Pancreas (tissue), 10 donors: ENCODE measurements around the gene ADAM19. TPM values are rescaled to one million over a fixed set of nuclear protein-coding genes. Genes with fewer than 3 reads are reported as not detected.

Experiments used
- ATAC-seq, 4 donors: fragments of 200-7000 bp; cut with Tn5 transposase; one replicate each; pipeline versions ENCODE4 v1.8.0 to v1.9.1; 2020; ENCODE audit warnings: mild to moderate bottlenecking in 4 of 4, moderate library complexity in 4 of 4
- DNase-seq, 6 donors: peaks; one replicate each; pipeline ENCODE4 v3.0.0-alpha.2; 2020
- FAIRE-seq: peaks from 2 replicates; lab custom pipeline; 2012; peaks lifted over from hg19 to GRCh38; lab: Jason Lieb, UNC
- H3K27ac ChIP-seq, 4 donors: fragments of 200-600 bp; sonication (generic); 1 replicate in 3 of 4; 2 replicates in 1 of 4; pipeline versions ENCODE4 v1.5.0 to v1.8.0; 2020
- H3K27me3 ChIP-seq, 4 donors: fragments of 200-600 bp; one replicate each; pipeline ENCODE4 v1.8.0; 2021
- H3K36me3 ChIP-seq, 3 donors: fragments of 200-600 bp; sonication (generic) in 1 of 3; one replicate each; pipeline versions ENCODE4 v1.5.0 to v1.8.0; 2020 to 2021
- H3K4me1 ChIP-seq, 3 donors: fragments of 200-600 bp; one replicate each; pipeline ENCODE4 v1.8.0; 2021
- H3K4me3 ChIP-seq, 4 donors: fragments of 200-600 bp; sonication (generic) in 2 of 4; one replicate each; pipeline versions ENCODE4 v1.5.0 to v1.8.0; 2020 to 2021
- H3K9me3 ChIP-seq, 4 donors: fragments of 200-600 bp; one replicate each; pipeline ENCODE4 v1.8.0; 2021
- CTCF ChIP-seq, 4 donors: fragments of 200-600 bp; sonication (generic) in 3 of 4; IDR thresholded peaks; one replicate each; pipeline versions ENCODE4 v1.5.0 to v1.8.0; 2021; ENCODE audit warnings: antibody characterized with exemption in 4 of 4
- WGBS, 2 donors: extraction: QIAGEN DNeasy Blood & Tissue Kit; methylation state at CpG; one replicate each; pipeline ENCODE4 v1.1.7; 2013; 5-methylcytosine and 5-hydroxymethylcytosine counted together
- intact Hi-C, 3 donors: fragments of 100-400 bp; cut with DNase I; formaldehyde crosslinking; loops; one replicate each; pipeline versions ENCODE4 v1.11.1 to v1.14.2; 2022
- polyA plus RNA-seq, 2 donors: library from polyadenylated mRNA; stranded (reverse); fragments of 200-250 nt; gene quantifications; one replicate each; pipeline ENCODE4 v1.2.3, GENCODE V29; 2013
- total RNA-seq, 6 donors: library from RNA; stranded (reverse); fragmentation: NEBNext Ultra II Directional in 4 of 6; extraction: Animal tissue kit (Norgen Biotek cat#: 25700) in 4 of 6; gene quantifications; one replicate each; pipeline versions ENCODE4 v1.2.1 to v1.2.4, GENCODE V29; 2021 to 2023
- donor health status: healthy with polysubstance abuse.
- donor health status: DM: no; HTN: no; CAD: no; lungs with moderate emphysema.
- donor health status: DM: no; HTN: no; CAD: no.
- donor health status: control.
- donor health status: control.
- donor health status: Bipolar disorder and iron deficiency.
- donor health status: DM: yes; HTN: yes; CAD: no.
- donor health status: DM: no; HTN: no; CAD: no.
- donor health status: DM: no; HTN: no; CAD: no.
- donor health status: DM: yes; HTN: yes; CAD: no.

ADAM19 gene
- total and polyA plus RNA-seq, 8 donors, result 0.38 to 3.0 (median 0.69) TPM

- H3K9me3 ChIP-seq, result no peaks in the 10 kb centered on the region
- peaks cover 0 to 5% (median 4%) of the 10 kb centered on the region in 3 donors for H3K4me1 ChIP-seq
- ATAC-seq (peak in 3 of 4 donors; percentile 36 to 41 (median 38)), FAIRE-seq (no peak), DNase-seq (peak in 2 of 6 donors; percentile 59 to 74)
- intact Hi-C loops, result no loop called here
- H3K27me3 ChIP-seq, result peaks cover 0 to 4% (median 0%) of the 10 kb centered on the region in 4 donors
- no peak within 1 kb of the TSS for H3K27ac ChIP-seq
- 5% methylated on average over 48 to 54 of the region's 54 CpGs for WGBS, 2 donors
- H3K4me3 ChIP-seq, result peak within 1 kb of the TSS in 2 of 4 donors; percentile 17 to 41
- no peaks in the 10 kb centered on the region for H3K36me3 ChIP-seq
- no peak for TF ChIP-seq CTCF (IDR thresholded peaks at IDR 0.05)
Observed at GRCh38 chr5:157459715-157460599, 115.6 kb downstream of the ADAM19 start, which contains the start of gene NIPAL4. Gene NIPAL4, plus strand, starts transcription at chr5:157460213. Its CDS starts 108 bp downstream, at chr5:157460321.

GRCh38 chr5:157458835-157459234 lies 116.7 kb downstream of the ADAM19 start:
- no peak for DNase-seq
- intact Hi-C loops, result no loop called here
- no peak for TF ChIP-seq CTCF (IDR thresholded peaks at IDR 0.05)

GRCh38 chr5:157457391-157457790 lies 118.2 kb downstream of the ADAM19 start:
- FAIRE-seq (no peak), DNase-seq (no peak), ATAC-seq (no peak)

More at GRCh38 chr5:157458835-157459234, 116.7 kb downstream of the ADAM19 start:
- ATAC-seq (no peak), FAIRE-seq (no peak)
- peaks cover 0 to 4% (median 0%) of the 10 kb centered on the region in 4 donors for H3K27me3 ChIP-seq
- no peaks in the 10 kb centered on the region for H3K9me3 ChIP-seq
- no peak overlapping the region for H3K4me3 ChIP-seq
- whole genome bisulfite sequencing, 2 donors, result 64 to 72% methylated on average over 5 of the region's 5 CpGs
- no peak overlapping the region for H3K27ac ChIP-seq
- no peaks in the 10 kb centered on the region for H3K36me3 ChIP-seq
- H3K4me1 ChIP-seq, result peaks cover 0 to 5% (median 4%) of the 10 kb centered on the region in 3 donors

GRCh38 chr5:157456301-157456700 lies 119.3 kb downstream of the ADAM19 start:
- no peak for TF ChIP-seq CTCF (IDR thresholded peaks at IDR 0.05)
- DNase-seq (no peak), ATAC-seq (no peak), FAIRE-seq (no peak)
- Histone ChIP-seq H3K27ac (no peak overlapping the region), H3K27me3 (peaks cover 0 to 4% (median 0%) of the 10 kb centered on the region in 4 donors), H3K36me3 (no peaks in the 10 kb centered on the region), H3K4me3 (no peak overlapping the region), H3K4me1 (peaks cover 0 to 5% (median 4%) of the 10 kb centered on the region in 3 donors), H3K9me3 (no peaks in the 10 kb centered on the region)
- WGBS, 2 donors, result 85 to 90% methylated on average over 5 of the region's 5 CpGs
- intact Hi-C loops, result no loop called here

More at GRCh38 chr5:157457391-157457790, 118.2 kb downstream of the ADAM19 start:
- no peak for TF ChIP-seq CTCF (IDR thresholded peaks at IDR 0.05)
- 72 to 86% methylated on average over 5 of the region's 5 CpGs for WGBS, 2 donors
- H3K36me3 ChIP-seq, result no peaks in the 10 kb centered on the region
- H3K27ac ChIP-seq, result no peak overlapping the region
- peaks cover 0 to 4% (median 0%) of the 10 kb centered on the region in 4 donors for H3K27me3 ChIP-seq
- no peak overlapping the region for H3K4me3 ChIP-seq
- intact Hi-C loops, result no loop called here
- peaks cover 0 to 5% (median 4%) of the 10 kb centered on the region in 3 donors for H3K4me1 ChIP-seq
- H3K9me3 ChIP-seq, result no peaks in the 10 kb centered on the region
